A204.1 (cell line): ENCODE results near the gene CAPRIN2.

Experiments
- FAIRE-seq: peaks from 2 replicates; lab custom pipeline; 2012; peaks lifted over from hg19 to GRCh38; lab: Jason Lieb, UNC

CAPRIN2 gene

DNA sequence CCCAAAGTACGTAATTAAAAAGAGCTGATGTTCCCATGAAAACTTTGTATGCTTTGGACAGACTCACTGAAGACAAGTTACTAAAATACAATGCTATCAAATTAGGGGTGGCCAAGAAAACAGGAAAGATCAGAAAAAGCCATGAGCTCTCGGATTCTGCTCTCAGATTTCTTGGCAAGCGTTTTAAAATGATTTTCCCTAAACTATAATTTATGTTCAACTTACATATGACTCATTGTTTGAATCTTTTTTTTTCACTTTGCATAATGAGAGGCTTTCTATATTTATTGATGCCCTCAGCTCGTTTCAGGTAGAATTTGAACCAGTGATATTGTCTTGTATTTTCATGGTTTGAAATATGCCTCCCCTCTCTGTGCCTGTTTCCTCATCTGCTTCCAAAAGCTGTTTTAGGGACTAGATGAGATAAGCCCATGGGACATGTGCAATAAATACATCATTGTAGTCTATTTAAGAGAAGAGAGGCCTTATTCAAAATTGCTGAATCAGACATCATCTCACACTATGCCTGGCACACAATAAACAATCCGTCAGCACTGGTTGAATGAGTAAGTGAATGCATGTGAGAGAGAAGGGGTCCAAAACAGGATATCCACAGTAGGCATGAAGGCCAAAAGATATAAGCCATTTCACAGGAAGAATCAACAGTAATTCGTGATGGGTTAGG lies 54.4 kb downstream of the CAPRIN2 start:
- no peak for FAIRE-seq

DNA sequence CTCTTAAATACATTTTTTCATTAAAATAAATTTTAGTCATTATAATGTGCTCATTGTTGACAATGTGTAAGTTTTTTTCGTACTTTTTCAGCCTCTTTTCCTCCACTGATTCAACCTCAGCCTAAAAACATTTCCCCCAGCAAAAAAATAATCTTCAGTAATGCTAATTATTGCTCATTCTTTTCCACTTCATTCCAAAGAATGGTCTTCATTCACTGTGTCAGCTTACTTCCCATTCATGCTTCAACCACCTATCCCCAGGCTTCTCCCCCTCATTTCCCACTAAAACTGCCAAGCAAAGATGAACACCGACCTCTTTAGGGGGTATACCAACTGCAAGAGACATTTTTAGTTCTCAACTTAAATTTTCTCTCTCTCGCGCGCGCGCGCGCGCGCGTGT lies 56.4 kb downstream of the CAPRIN2 start:
- no peak for FAIRE-seq

DNA sequence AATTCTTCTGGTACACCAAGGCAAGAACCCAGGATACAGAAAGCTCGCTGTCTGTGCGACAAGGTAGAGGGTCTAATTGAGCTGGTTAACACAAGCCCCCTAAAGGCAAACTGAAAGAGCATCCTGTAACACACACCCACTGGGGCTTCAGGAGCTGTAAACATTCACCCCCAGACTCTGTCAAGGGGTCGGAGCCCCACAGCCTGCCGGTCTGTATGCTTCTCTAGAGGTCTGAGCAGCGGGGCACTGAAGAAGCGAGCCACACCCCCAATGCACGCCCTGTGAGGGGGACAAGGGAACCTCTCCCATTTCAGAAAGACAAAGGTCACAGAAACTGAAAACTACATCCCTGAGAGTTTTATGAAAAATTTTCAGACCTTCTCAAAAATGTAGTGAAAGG lies 57.8 kb downstream of the CAPRIN2 start:
- no peak for FAIRE-seq

DNA sequence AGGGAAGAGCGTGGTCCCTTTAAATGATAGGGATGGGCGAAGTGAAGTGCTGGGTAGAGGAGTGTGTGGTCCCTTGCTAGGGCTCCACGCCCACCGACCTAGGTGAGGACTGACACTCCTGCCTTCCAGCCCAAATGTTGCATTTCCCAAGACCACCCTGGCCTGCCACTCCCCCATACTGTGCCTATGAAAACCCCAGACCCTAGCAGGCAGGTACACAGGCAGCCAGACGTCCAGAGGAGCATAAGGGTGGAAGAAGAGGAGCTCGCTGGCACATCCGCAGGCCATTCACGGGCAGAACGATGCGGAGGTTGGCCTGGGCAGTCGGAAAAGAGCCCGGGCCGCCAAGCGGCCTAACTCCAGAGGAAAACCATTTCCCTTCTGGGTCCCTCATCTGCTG lies 58.3 kb downstream of the CAPRIN2 start:
- FAIRE-seq, result no peak

DNA sequence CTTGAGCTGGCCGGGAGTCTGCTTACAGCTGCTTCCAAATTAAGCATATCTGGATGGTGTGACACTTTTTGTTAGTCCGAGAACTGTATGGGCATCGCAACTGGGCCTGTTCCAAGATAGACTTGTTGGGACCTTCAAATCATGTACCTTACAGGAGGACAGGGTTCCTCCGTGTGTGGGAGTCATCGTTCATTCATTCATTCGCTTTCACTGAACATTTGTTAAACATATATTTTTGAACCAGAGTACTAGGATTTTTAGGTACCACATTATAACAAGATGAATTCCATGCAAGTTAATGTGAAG lies 58.7 kb downstream of the CAPRIN2 start:
- no peak for FAIRE-seq

DNA sequence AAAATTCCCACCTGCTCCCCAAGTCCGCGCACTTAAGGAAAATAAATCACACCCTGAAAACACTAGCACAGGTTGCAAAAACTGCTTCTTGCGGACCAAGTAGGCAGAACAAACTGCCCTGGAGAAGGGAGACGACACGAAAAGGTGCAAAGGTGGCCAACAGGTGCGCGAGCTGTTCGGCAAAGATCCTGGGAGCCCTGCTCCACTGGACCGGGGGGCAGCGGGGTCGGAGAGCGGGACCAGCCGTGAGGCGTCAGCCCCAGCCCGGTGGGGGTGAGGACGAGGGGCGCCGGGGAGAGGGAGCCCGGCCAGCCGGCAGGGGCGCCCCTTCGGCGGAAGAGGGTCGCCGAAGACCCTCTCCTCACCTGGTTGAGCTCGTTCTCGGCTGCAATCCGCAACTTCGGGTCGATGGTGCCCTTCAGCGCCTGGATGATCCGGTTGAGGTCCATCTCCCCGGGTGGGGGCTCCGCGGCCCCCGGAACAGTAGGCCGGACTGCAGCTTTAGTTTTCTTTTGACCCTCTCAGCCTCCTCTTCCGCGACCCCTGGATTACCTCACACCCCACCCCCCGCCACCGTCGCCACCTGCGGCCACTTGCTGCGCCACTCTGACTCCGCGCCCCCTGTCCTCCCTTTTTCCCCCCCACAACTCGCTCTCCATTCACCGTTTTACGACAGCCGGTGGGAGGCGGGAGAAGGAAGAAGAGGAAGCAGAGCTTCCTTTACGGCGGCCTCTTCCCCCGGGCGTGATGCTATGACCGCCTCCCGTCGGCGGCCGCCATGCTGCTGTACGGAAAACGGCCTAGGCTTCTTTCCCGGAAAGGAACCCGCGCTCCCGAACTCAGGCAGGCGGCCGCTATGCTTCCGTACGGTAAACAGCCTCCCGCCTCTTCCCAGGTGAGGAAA lies 59.3 kb downstream of the CAPRIN2 start, which contains the start of gene IPO8:
TSS of gene IPO8 (minus strand) at position 671 of the 904 bp plus-strand sequence. CDS start at position 449, 222 bp downstream.
- peak; percentile 83 for FAIRE-seq

DNA sequence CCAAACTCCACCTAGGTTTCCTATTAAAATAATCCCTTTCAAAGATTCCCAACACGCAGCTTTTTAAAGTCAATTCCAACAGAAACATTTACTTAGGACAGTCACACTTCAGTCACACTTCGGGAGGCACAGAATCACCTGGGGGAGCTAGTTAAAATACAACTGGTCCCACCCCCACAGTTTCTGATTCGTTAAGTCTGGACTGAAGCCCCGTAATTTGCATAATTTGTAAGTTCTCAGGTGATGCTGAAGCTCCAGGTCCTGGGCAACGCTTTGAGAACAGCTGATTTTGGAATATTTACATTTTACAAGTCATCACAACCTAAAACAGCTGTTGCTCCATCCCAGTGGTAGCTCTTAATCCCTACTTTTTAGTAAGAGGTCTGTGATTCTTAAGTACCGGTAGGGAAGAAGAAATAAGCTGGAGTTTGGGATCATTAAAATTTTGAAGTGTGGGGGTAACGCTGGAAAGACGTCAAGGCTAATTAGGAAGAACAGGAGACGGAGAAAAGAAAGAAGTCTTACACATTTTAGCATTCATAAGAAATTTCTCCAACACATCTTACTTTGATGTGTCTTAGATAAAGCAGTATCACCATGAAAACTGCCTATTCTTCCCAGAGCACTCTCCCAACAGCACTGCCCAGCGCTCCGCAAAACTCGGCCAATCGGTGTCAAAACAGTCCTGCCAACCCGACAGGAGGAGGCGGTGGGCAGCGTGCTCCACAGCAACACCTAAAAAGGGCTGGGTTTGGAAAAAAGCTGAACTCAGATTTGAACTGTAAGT lies 60.1 kb downstream of the CAPRIN2 start:
- FAIRE-seq, result no peak

DNA sequence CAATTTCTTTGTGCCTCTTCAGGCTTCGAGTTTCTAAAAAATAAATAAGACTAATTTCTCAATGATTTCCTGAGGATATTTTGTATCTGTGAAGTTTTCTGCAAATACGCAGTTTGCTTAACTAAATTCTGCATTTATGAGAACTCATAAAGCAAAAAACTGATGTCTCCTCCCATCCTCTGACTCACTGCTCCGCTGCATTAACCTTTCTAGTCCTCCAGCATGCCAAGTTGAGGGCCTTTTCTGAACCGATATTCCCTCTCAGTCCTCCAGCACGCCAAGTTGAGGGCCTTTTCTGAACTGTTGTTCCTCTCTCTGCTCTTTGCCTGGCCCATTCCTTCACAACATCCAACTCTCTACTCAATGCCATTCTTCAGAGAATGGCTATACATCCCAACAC lies 62.3 kb downstream of the CAPRIN2 start:
- FAIRE-seq, result no peak

DNA sequence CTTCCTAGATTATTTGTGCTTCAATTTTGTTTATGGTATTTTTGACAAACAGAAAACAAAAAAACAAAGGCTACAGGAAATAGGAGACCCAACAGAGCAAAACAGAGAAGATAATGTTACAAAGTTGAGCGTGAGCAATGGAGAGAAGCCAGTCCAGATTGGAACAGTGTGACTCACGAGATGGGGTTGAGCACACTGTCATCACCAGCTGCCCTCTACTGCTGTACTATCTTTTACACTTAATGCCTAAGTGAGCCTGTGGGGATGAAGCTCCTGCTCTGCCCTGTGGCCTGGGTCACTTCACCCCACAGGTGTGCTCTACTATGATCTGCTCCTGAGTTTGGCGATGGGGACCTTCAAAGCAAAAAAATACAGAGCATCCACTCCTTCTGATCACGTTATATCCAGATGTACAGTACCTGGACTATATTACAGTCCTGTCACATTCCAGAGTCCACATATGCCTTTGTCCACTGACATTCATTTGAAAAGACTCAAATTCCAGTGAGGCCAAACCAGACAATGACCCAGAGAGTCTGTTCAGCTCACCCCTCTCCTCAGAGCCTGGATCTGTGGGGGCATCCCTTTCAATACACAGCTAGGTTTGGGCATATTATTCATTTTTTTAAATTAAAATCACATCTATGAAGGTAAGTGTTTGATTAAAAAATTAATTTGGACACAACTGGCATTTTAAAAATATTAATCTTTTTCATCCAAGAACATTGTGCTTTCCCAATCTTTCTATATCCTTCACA lies 63.5 kb downstream of the CAPRIN2 start:
- no peak for FAIRE-seq

DNA sequence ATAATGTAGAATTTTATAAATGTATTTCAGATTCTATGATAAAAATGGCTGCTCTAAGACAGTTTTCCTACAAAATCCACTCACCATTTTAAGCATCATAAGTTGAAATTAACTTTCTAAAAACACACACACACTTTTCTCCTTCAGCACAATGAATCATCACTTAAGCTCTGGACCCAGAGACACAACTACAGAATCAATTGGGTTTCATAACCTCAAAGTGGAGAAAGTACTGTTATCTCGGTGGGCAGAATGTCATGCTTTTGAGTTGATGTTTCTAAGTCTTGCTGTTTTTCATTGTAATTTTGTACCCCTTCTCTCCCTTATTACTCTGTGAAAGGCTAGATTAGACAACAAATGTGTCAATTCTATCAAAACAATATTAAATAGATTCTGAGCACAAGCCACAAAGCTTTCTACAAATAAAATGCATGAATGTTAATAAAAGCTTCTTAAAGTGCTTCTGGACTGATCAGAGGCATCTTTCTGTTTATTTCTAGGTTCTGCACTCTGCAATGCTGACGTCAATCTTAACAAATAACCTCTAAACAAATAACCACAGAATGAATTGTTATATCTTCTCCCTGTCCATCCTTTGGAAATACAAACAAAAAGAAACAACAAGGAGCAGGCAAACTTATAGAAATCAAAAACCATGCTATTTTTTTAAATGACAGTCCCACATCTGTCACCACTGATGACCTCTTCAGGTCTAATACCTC lies 67.3 kb downstream of the CAPRIN2 start:
- FAIRE-seq, result no peak

DNA sequence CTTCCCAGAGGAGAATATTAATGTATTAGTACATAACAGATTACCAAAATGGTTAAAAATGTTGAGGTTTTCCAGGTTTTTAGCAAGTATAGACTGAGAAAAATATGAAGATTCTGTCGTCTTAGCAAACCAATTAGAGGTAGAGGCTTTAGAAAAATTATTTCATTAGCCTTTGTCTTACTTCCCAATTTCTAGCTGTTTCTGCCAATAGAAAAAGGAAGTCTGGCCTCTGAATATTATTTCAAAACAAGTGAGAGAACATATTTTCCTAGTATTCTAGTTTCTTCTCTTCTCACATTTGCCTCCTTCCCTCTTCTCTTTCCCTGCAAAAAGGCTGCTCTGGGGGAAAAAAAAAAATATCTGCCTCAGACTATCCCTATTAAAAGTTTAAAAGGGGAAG lies 75.5 kb downstream of the CAPRIN2 start:
- no peak for FAIRE-seq

DNA sequence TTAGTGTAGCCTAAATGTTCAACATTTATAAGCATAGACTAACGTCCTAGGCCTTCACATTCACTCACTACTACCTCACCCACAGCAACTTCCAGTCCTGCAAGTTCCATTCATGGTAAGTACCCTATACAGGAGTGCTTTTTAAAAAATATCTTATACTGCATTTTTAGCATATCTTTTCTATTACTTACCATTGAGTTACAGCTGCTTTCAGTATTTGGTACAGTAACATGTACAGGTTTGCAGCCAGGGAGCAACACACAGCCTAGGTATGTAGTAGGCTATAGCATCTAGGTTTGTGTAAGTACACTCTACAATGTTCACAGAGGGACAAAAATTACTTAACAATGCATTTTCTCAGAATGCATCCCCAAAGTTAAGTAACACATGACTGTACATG lies 76.5 kb downstream of the CAPRIN2 start:
- no peak for FAIRE-seq

DNA sequence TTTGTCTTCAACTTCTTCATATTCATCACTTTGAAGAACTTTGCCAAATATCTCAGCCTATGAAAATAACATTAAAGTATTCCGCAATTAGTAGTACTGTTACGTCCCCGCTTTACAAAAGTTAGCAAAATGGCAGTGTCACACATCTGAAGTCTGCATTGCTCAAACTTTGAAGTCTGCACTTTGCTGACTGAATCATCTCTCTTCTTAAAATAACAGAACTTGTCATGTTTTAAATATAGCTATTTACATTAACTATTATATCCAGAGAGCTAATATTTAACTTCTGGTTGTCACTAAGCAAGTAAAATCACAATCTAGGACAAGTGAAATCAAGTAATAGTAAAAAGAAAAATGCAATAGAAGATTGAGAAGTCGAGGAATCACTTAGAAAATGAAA lies 93.5 kb downstream of the CAPRIN2 start:
- FAIRE-seq, result no peak
